ENCODE results near the gene C2. TPM values are rescaled to one million over a fixed set of nuclear protein-coding genes. Genes with fewer than 3 reads are reported as not detected.
"Not testable (repeated sequence)": the region's sequence is repeated elsewhere in the genome, so short reads cannot be mapped to it uniquely, and the experiment has no call there.

Gene C2
- total and polyA plus RNA-seq, 2 donors from 2014 or later = 38.7 to 84.0 TPM

DNA sequence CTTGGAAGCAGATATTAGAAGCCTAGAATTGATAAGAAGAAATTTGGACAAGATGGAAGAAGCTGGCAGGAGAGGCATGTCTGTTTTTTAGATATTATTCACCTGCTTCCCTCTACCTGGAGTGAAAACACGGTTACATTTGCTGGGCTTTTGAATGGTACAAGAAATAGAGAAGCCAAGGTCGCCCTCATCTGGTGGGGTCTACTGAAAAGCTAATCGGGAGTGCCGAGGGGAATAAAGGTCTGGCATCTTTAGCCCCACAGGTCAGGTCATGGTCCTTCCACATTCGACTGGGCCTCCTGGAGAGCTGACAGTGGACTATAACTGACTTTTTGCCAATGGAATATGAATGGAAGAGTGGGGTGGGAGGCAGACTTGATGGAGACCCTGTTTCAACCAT is 4.6 kb upstream of the C2 start:
- FAIRE-seq (no peak), DNase-seq (no peak)
- H3K4me1 ChIP-seq (ENCODE audit: control insufficient read depth in 2 of 3, insufficient read depth in 2 of 3, low read depth in 1 of 3, low read length in 3 of 3) = no peaks in the 10 kb centered on the region
- no peak overlapping the region for H3K4me3 ChIP-seq (ENCODE audit: low read length in 3 of 3)
- H3K36me3 ChIP-seq (ENCODE audit: control insufficient read depth in 2 of 3, insufficient read depth in 3 of 3, low read length in 3 of 3) = no peaks in the 10 kb centered on the region
- no peaks in the 10 kb centered on the region for H3K27me3 ChIP-seq (ENCODE audit: control insufficient read depth, insufficient read depth, low read length)
- intact Hi-C loops (cut with DNase I) = no loop called here
- H3K27ac ChIP-seq (ENCODE audit: low read depth in 2 of 2, low read length in 2 of 2) = no peak overlapping the region
- H3K9me3 ChIP-seq (ENCODE audit: control insufficient read depth in 2 of 3, insufficient read depth in 1 of 3, low read length in 3 of 3) = no peaks in the 10 kb centered on the region
- TF ChIP-seq, protein P1, sequence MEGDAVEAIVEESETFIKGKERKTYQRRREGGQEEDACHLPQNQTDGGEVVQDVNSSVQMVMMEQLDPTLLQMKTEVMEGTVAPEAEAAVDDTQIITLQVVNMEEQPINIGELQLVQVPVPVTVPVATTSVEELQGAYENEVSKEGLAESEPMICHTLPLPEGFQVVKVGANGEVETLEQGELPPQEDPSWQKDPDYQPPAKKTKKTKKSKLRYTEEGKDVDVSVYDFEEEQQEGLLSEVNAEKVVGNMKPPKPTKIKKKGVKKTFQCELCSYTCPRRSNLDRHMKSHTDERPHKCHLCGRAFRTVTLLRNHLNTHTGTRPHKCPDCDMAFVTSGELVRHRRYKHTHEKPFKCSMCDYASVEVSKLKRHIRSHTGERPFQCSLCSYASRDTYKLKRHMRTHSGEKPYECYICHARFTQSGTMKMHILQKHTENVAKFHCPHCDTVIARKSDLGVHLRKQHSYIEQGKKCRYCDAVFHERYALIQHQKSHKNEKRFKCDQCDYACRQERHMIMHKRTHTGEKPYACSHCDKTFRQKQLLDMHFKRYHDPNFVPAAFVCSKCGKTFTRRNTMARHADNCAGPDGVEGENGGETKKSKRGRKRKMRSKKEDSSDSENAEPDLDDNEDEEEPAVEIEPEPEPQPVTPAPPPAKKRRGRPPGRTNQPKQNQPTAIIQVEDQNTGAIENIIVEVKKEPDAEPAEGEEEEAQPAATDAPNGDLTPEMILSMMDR (IDR thresholded peaks at IDR 0.05; ENCODE audit: borderline replicate concordance, extremely low read depth, insufficient read depth) = no peak
- no peak overlapping the region for H3K9ac ChIP-seq (ENCODE audit: low read length in 3 of 3)

DNA sequence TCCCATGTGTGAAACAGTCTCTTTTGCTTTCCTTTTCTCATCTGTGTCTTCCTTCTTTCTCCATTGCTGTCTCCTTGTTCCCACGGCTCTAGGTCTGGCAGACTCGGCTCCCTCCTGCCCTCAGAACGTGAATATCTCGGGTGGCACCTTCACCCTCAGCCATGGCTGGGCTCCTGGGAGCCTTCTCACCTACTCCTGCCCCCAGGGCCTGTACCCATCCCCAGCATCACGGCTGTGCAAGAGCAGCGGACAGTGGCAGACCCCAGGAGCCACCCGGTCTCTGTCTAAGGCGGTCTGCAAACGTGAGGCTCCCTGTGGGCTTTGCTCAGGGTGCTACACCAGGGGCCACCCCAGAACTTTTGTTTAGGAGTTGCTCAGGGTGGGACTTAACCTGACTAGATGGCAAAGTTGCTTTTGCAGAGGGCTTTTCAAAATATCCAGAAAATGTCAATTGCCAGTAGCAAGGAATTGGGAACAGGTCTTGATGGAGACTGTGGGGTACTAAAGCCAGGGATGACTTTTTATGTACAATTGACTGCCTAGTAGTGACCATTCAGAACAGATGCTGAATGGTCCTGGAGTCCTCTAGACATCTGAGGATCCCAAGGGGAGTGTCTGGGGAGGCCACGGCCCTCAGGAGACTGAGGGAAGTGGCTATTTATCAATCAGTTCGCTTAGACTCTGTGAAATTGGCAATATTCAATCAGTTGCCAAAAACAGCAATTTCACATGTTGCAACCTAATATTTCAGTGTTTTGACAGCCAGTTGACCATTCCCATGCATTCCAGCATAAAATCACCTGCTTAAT is 550 bp downstream of the C2 start:
- no peaks in the 10 kb centered on the region for H3K9me3 ChIP-seq (ENCODE audit: control insufficient read depth in 2 of 3, insufficient read depth in 1 of 3, low read length in 3 of 3)
- no peaks in the 10 kb centered on the region for H3K36me3 ChIP-seq (ENCODE audit: control insufficient read depth in 2 of 3, insufficient read depth in 3 of 3, low read length in 3 of 3)
- no peaks in the 10 kb centered on the region for H3K27me3 ChIP-seq (ENCODE audit: control insufficient read depth, insufficient read depth, low read length)
- H3K4me3 ChIP-seq (ENCODE audit: low read length in 3 of 3) = peak overlapping the region in 1 of 3 donors; percentile 56
- H3K4me1 ChIP-seq (ENCODE audit: control insufficient read depth in 2 of 3, insufficient read depth in 2 of 3, low read depth in 1 of 3, low read length in 3 of 3) = no peaks in the 10 kb centered on the region
- no peak for DNase-seq
- H3K27ac ChIP-seq (ENCODE audit: low read depth in 2 of 2, low read length in 2 of 2) = no peak overlapping the region
- H3K9ac ChIP-seq (ENCODE audit: low read length in 3 of 3) = no peak overlapping the region
- no peak for FAIRE-seq
- intact Hi-C loops (cut with DNase I) = no loop called here
- TF ChIP-seq, protein P1 (IDR thresholded peaks at IDR 0.05; ENCODE audit: borderline replicate concordance, extremely low read depth, insufficient read depth) = no peak

DNA sequence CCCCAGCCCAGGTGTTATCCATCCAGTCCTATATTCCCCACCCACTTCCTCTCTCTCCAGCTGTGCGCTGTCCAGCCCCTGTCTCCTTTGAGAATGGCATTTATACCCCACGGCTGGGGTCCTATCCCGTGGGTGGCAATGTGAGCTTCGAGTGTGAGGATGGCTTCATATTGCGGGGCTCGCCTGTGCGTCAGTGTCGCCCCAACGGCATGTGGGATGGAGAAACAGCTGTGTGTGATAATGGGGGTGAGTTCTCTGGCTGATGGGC is 1.1 kb downstream of the C2 start:
- no peak for DNase-seq
- H3K27ac ChIP-seq (ENCODE audit: low read depth in 2 of 2, low read length in 2 of 2) = no peak overlapping the region
- no peak overlapping the region for H3K9ac ChIP-seq (ENCODE audit: low read length in 3 of 3)
- intact Hi-C loops (cut with DNase I) = no loop called here
- no peak overlapping the region for H3K4me3 ChIP-seq (ENCODE audit: low read length in 3 of 3)
- no peaks in the 10 kb centered on the region for H3K4me1 ChIP-seq (ENCODE audit: control insufficient read depth in 2 of 3, insufficient read depth in 2 of 3, low read depth in 1 of 3, low read length in 3 of 3)
- no peaks in the 10 kb centered on the region for H3K27me3 ChIP-seq (ENCODE audit: control insufficient read depth, insufficient read depth, low read length)
- no peaks in the 10 kb centered on the region for H3K36me3 ChIP-seq (ENCODE audit: control insufficient read depth in 2 of 3, insufficient read depth in 3 of 3, low read length in 3 of 3)
- no peaks in the 10 kb centered on the region for H3K9me3 ChIP-seq (ENCODE audit: control insufficient read depth in 2 of 3, insufficient read depth in 1 of 3, low read length in 3 of 3)
- FAIRE-seq = no peak
- TF ChIP-seq, protein P1 (IDR thresholded peaks at IDR 0.05; ENCODE audit: borderline replicate concordance, extremely low read depth, insufficient read depth) = no peak

DNA sequence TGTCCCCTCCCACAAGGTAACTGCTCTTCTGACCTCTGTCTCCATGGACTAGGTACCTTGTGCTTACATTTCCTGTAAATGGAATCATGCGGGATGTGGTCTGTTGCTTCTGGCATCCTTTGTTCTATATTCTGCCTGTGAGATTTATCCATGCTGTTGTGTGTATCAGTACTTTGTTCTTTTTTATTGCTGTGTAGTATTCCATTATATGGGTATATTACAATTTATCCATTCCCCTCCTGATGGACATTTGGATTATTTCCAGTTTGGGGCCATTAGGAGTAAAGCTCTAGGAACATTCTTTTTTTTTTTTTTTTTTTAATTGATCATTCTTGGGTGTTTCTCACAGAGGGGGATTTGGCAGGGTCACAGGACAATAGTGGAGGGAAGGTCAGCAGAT is 3.4 kb downstream of the C2 start:
- FAIRE-seq (no peak), DNase-seq (no peak)
- H3K27ac ChIP-seq (ENCODE audit: low read depth in 2 of 2, low read length in 2 of 2) = no peak overlapping the region
- H3K27me3 ChIP-seq (ENCODE audit: control insufficient read depth, insufficient read depth, low read length) = no peaks in the 10 kb centered on the region
- no peaks in the 10 kb centered on the region for H3K4me1 ChIP-seq (ENCODE audit: control insufficient read depth in 2 of 3, insufficient read depth in 2 of 3, low read depth in 1 of 3, low read length in 3 of 3)
- no peaks in the 10 kb centered on the region for H3K9me3 ChIP-seq (ENCODE audit: control insufficient read depth in 2 of 3, insufficient read depth in 1 of 3, low read length in 3 of 3)
- H3K36me3 ChIP-seq (ENCODE audit: control insufficient read depth in 2 of 3, insufficient read depth in 3 of 3, low read length in 3 of 3) = no peaks in the 10 kb centered on the region
- no peak overlapping the region for H3K4me3 ChIP-seq (ENCODE audit: low read length in 3 of 3)
- TF ChIP-seq, protein P1 (IDR thresholded peaks at IDR 0.05; ENCODE audit: borderline replicate concordance, extremely low read depth, insufficient read depth) = no peak
- H3K9ac ChIP-seq (ENCODE audit: low read length in 3 of 3) = no peak overlapping the region
- intact Hi-C loops (cut with DNase I) = no loop called here

DNA sequence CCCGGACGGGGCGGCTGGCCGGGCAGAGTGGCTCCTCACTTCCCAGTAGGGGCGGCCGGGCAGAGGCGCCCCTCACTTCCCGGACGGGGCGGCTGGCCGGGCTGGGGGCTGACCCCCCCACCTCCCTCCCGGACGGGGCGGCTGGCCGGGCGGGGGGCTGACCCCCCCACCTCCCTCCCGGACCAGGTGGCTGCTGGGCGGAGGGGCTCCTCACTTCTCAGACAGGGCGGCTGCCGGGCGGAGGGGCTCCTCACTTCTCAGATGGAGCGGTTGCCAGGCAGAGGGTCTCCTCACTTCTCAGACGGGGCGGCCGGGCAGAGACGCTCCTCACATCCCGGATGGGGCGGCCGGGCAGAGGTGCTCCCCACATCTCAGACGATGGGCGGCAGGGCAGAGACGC is 4.6 kb downstream of the C2 start:
- DNase-seq; H3K9me3 ChIP-seq (ENCODE audit: control insufficient read depth in 2 of 3, insufficient read depth in 1 of 3, low read length in 3 of 3); intact Hi-C loops (cut with DNase I); H3K27ac ChIP-seq (ENCODE audit: low read depth in 2 of 2, low read length in 2 of 2); H3K36me3 ChIP-seq (ENCODE audit: control insufficient read depth in 2 of 3, insufficient read depth in 3 of 3, low read length in 3 of 3); H3K4me1 ChIP-seq (ENCODE audit: control insufficient read depth in 2 of 3, insufficient read depth in 2 of 3, low read depth in 1 of 3, low read length in 3 of 3); FAIRE-seq; H3K9ac ChIP-seq (ENCODE audit: low read length in 3 of 3); H3K4me3 ChIP-seq (ENCODE audit: low read length in 3 of 3); H3K27me3 ChIP-seq (ENCODE audit: control insufficient read depth, insufficient read depth, low read length): not testable (repeated sequence)
